Muscle layer of colon (tissue), 2 donors: ENCODE results near the gene ARMC6.

Source experiments
- H3K27ac ChIP-seq: one replicate; pipeline ENCODE4 v1.7.0; 2013; ENCODE audit warnings: low read depth, mild to moderate bottlenecking, low read length, moderate library complexity
- H3K27me3 ChIP-seq, 2 donors: one replicate each; pipeline ENCODE4 v1.7.0; 2013; ENCODE audit warnings: low read length in 2 of 2, mild to moderate bottlenecking in 2 of 2; ENCODE audit not compliant: insufficient read depth in 2 of 2, control insufficient read depth in 1 of 2
- H3K36me3 ChIP-seq: one replicate; pipeline ENCODE4 v1.7.0; 2013; ENCODE audit warnings: mild to moderate bottlenecking, low read length; ENCODE audit not compliant: insufficient read depth
- H3K4me1 ChIP-seq: one replicate; pipeline ENCODE4 v1.7.0; 2013; ENCODE audit warnings: mild to moderate bottlenecking, low read length; ENCODE audit not compliant: insufficient read depth
- H3K4me3 ChIP-seq, 2 donors: one replicate each; pipeline ENCODE4 v1.7.0; 2013; ENCODE audit warnings: low read length in 2 of 2, low read depth in 1 of 2, mild to moderate bottlenecking in 1 of 2, moderate library complexity in 1 of 2
- H3K9ac ChIP-seq: one replicate; pipeline ENCODE4 v1.7.0; 2013; ENCODE audit warnings: low read length
- H3K9me3 ChIP-seq: one replicate; pipeline ENCODE4 v1.7.0; 2013; ENCODE audit warnings: mild to moderate bottlenecking, low read length
- donor health status: abdominal sarcoma.
- donor health status: Adenocarcinoma of cecum.

ARMC6 gene

DNA sequence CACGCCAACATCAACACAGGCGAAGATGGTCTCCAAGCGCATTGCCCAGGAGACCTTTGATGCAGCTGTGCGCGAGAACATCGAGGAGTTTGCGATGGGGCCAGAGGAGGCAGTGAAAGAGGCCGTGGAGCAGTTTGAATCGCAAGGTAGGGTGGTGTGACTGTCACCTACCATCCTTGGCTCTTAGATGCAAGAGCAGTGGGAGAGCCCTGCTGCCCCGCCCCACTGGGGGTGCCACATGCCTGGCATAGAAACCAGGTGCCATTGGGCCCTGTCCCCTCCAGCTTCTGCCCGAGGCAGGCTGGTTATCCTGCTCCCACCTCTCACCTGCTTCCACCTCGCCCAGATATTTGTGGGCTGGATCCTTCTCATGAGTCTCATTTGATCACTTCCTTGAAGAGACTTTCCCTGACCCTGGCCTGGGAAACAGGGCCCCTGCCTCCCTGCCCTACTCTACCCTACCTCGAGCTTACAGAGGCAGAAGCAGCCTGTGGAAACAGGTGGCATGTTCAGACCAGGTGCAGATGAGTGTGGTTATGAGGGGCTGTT lies 9.4 kb downstream of the ARMC6 start:
- H3K4me3 ChIP-seq = no peak overlapping the region
- H3K27me3 ChIP-seq = no peaks in the 10 kb centered on the region
- no peaks in the 10 kb centered on the region for H3K9me3 ChIP-seq
- peaks cover 9% of the 10 kb centered on the region for H3K4me1 ChIP-seq
- no peak overlapping the region for H3K9ac ChIP-seq
- H3K36me3 ChIP-seq = peaks cover 11% of the 10 kb centered on the region
- no peak overlapping the region for H3K27ac ChIP-seq

DNA sequence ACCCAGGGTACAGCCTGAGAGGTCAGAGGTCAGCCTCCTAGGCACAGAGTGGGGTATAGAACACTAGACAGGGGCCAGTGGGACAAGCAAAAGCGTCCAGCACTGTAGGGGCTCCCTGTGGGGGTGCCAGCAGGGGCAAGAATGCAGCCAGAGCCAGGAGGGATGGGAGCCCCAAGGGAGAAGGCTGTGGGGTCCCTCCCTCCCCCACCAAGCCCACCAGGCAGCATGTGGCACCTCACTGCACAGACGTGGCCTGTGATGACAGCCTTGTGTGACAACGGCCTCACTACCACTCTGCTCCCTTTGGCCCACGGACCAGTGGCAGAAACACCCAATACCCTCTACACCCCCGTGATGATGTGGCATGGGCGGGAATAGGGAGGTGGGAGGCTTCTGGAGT lies 10.1 kb downstream of the ARMC6 start:
- H3K27ac ChIP-seq = no peak overlapping the region
- no peaks in the 10 kb centered on the region for H3K9me3 ChIP-seq
- no peaks in the 10 kb centered on the region for H3K27me3 ChIP-seq
- H3K36me3 ChIP-seq = peaks cover 11% of the 10 kb centered on the region
- peaks cover 9% of the 10 kb centered on the region for H3K4me1 ChIP-seq
- no peak overlapping the region for H3K4me3 ChIP-seq
- H3K9ac ChIP-seq = no peak overlapping the region

DNA sequence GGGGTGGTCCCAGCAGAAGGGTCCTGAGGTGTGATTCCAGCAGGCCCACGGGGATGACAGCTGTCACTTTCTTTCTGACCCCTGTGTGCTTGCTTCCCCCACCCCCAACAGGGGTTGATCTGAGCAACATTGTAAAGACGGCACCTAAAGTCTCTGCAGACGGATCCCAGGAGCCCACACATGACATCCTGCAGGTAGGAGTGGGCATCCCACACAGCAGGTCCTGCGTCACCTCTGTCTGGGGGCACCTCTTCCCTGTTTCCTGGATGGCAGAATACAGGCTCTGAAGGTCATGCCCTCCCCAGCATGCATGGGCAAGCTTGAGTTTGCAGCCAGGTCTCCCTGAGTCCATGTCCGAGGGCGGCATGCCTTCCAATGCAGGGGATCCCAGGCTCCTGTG lies 10.5 kb downstream of the ARMC6 start:
- peaks cover 11% of the 10 kb centered on the region for H3K36me3 ChIP-seq
- no peaks in the 10 kb centered on the region for H3K27me3 ChIP-seq
- H3K27ac ChIP-seq = no peak overlapping the region
- H3K9ac ChIP-seq = no peak overlapping the region
- H3K4me1 ChIP-seq = peaks cover 9% of the 10 kb centered on the region
- H3K9me3 ChIP-seq = no peaks in the 10 kb centered on the region
- H3K4me3 ChIP-seq = no peak overlapping the region

DNA sequence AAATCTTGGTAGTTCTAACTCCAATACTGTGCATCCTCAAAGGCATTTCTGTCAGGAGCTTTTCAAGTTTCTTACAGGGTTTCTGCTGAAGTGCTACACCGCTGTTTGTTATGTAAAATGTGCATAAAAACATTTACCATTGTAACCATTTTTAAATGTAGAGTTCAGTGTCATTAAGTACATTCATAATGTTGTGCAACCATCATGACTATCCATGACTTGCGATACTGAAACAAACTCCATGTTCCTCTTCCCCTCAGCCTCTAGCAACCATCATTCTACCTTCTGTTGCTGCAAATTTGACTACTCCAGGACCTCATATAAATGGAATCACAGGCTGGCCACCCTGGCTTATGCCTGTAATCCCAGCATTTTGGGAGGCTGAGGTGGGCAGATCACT lies 16.0 kb downstream of the ARMC6 start:
- no peak overlapping the region for H3K9ac ChIP-seq
- H3K27ac ChIP-seq = no peak overlapping the region
- no peaks in the 10 kb centered on the region for H3K27me3 ChIP-seq
- no peaks in the 10 kb centered on the region for H3K4me1 ChIP-seq
- no peak overlapping the region for H3K4me3 ChIP-seq
- H3K36me3 ChIP-seq = peaks cover 19% of the 10 kb centered on the region
- no peaks in the 10 kb centered on the region for H3K9me3 ChIP-seq

- H3K36me3 ChIP-seq = peaks cover 25% of the 10 kb centered on the region
Measured at GRCh38 chr19:19050104-19050503, 16.7 kb downstream of the ARMC6 start.

GRCh38 chr19:19050731-19051130 lies 17.3 kb downstream of the ARMC6 start:
- Histone ChIP-seq H3K4me1 (no peaks in the 10 kb centered on the region), H3K27me3 (no peaks in the 10 kb centered on the region), H3K9me3 (no peaks in the 10 kb centered on the region), H3K4me3 (no peak overlapping the region), H3K27ac (no peak overlapping the region), H3K9ac (no peak overlapping the region), H3K36me3 (peaks cover 25% of the 10 kb centered on the region)

More at GRCh38 chr19:19050104-19050503, 16.7 kb downstream of the ARMC6 start:
- no peak overlapping the region for H3K4me3 ChIP-seq
- H3K9ac ChIP-seq = no peak overlapping the region
- H3K27ac ChIP-seq = no peak overlapping the region
- no peaks in the 10 kb centered on the region for H3K9me3 ChIP-seq
- H3K27me3 ChIP-seq = no peaks in the 10 kb centered on the region
- H3K4me1 ChIP-seq = no peaks in the 10 kb centered on the region

GRCh38 chr19:19051478-19052213 lies 18.2 kb downstream of the ARMC6 start:
- H3K9me3 ChIP-seq = no peaks in the 10 kb centered on the region
- H3K9ac ChIP-seq = no peak overlapping the region
- no peak overlapping the region for H3K27ac ChIP-seq
- peaks cover 25% of the 10 kb centered on the region for H3K36me3 ChIP-seq
- no peaks in the 10 kb centered on the region for H3K27me3 ChIP-seq
- no peaks in the 10 kb centered on the region for H3K4me1 ChIP-seq
- H3K4me3 ChIP-seq = no peak overlapping the region

DNA sequence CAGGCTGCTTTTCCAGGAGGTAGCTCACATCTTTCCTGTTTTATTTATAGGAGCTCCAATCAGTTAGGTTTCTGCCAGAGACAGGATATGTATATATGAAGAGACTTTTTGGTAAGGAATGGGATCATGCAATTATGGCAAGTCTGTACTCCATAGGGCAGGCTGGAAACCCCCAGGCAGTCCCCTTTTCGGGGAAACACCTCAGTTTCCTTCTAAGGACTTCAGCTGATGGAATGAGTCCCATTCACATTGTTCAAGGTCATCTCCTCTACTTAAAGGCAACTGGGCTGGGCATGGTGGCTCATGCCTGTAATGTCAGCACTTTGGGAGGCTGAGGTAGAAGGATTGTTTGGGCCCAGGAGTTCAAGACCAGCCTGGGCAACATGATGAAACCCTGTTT lies 19.5 kb downstream of the ARMC6 start:
- H3K27me3 ChIP-seq = no peaks in the 10 kb centered on the region
- no peak overlapping the region for H3K9ac ChIP-seq
- H3K4me3 ChIP-seq = no peak overlapping the region
- peaks cover 26% of the 10 kb centered on the region for H3K36me3 ChIP-seq
- no peak overlapping the region for H3K27ac ChIP-seq
- no peaks in the 10 kb centered on the region for H3K9me3 ChIP-seq
- no peaks in the 10 kb centered on the region for H3K4me1 ChIP-seq

- H3K36me3 ChIP-seq = peaks cover 32% of the 10 kb centered on the region
- H3K4me1 ChIP-seq = no peaks in the 10 kb centered on the region
- H3K27ac ChIP-seq = no peak overlapping the region
- H3K4me3 ChIP-seq = no peak overlapping the region
- H3K9me3 ChIP-seq = no peaks in the 10 kb centered on the region
- no peaks in the 10 kb centered on the region for H3K27me3 ChIP-seq
- H3K9ac ChIP-seq = no peak overlapping the region
Measured at GRCh38 chr19:19053508-19054314, 20.3 kb downstream of the ARMC6 start.

DNA sequence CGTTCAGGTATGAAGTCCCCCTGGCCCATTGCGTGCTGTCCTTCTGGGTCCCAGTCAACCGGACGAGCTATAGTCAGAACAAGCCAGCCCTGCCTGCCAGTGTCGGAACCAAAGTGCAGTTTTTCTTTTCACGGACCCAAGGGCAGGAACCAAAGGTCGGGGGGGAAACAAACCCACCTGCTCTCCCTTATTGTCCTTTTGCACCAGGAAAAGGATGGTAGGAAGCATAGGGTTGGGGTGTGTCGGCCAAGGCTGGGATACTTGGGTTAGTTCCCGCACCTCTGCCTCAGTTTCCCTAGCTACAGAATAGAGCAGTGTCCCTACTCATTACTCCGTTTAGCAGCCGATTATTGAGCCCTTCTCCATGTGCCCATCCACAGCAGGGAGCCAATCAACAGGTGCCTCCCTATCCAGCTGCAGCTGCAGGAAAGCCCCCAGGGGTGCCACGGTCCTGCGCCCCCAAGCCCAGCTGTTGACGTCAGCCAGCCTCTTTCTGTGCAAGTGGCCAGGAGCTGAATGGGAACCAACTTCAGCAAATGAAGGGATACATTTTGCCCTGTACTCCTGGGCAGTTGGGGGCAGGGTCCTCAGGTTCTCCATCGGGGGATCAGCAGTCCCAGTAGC lies 21.0 kb downstream of the ARMC6 start:
- Histone ChIP-seq H3K36me3 (peaks cover 32% of the 10 kb centered on the region), H3K4me3 (no peak overlapping the region)

GRCh38 chr19:19054939-19055440 lies 21.6 kb downstream of the ARMC6 start:
- Histone ChIP-seq H3K36me3 (peaks cover 32% of the 10 kb centered on the region), H3K9ac (no peak overlapping the region), H3K27me3 (no peaks in the 10 kb centered on the region), H3K27ac (no peak overlapping the region), H3K4me1 (no peaks in the 10 kb centered on the region), H3K9me3 (no peaks in the 10 kb centered on the region), H3K4me3 (no peak overlapping the region)

More for the DNA sequence above, 21.0 kb downstream of the ARMC6 start:
- no peak overlapping the region for H3K27ac ChIP-seq
- H3K4me1 ChIP-seq = no peaks in the 10 kb centered on the region
- no peaks in the 10 kb centered on the region for H3K27me3 ChIP-seq
- no peaks in the 10 kb centered on the region for H3K9me3 ChIP-seq
- H3K9ac ChIP-seq = no peak overlapping the region
